Skeletal muscle satellite cell (primary cell): ENCODE measurements around the gene TBCD.
A peak's percentile ranks its signal among the peaks of the same experiment; 100 is the strongest.
"Not testable (repeated sequence)": the region's sequence is repeated elsewhere in the genome, so short reads cannot be mapped to it uniquely, and the experiment has no call there.

Source experiments
- H3K27me3 ChIP-seq: 2 replicates; pipeline ENCODE4 v1.7.0; 2013; ENCODE audit warnings: low read length; ENCODE audit not compliant: control insufficient read depth, insufficient read depth
- H3K36me3 ChIP-seq: 2 replicates; pipeline ENCODE4 v1.7.0; 2013; ENCODE audit warnings: mild to moderate bottlenecking, control low read depth, low read length; ENCODE audit not compliant: insufficient read depth
- H3K4me1 ChIP-seq: 2 replicates; pipeline ENCODE4 v1.7.0; 2013; ENCODE audit warnings: low read length; ENCODE audit not compliant: control insufficient read depth, insufficient read depth
- H3K4me2 ChIP-seq: 2 replicates; pipeline ENCODE4 v1.7.0; 2013; ENCODE audit warnings: mild to moderate bottlenecking, low read length
- H3K4me3 ChIP-seq: 2 replicates; pipeline ENCODE4 v1.7.0; 2013; ENCODE audit warnings: low read length
- H3K9ac ChIP-seq: 2 replicates; pipeline ENCODE4 v1.7.0; 2013; ENCODE audit warnings: mild to moderate bottlenecking, low read depth, low read length, moderate library complexity
- H3K9me3 ChIP-seq: replicated peaks from 2 replicates; pipeline ENCODE4 v1.7.0; 2013; ENCODE audit warnings: mild to moderate bottlenecking, control low read depth, low read length

TBCD gene

DNA sequence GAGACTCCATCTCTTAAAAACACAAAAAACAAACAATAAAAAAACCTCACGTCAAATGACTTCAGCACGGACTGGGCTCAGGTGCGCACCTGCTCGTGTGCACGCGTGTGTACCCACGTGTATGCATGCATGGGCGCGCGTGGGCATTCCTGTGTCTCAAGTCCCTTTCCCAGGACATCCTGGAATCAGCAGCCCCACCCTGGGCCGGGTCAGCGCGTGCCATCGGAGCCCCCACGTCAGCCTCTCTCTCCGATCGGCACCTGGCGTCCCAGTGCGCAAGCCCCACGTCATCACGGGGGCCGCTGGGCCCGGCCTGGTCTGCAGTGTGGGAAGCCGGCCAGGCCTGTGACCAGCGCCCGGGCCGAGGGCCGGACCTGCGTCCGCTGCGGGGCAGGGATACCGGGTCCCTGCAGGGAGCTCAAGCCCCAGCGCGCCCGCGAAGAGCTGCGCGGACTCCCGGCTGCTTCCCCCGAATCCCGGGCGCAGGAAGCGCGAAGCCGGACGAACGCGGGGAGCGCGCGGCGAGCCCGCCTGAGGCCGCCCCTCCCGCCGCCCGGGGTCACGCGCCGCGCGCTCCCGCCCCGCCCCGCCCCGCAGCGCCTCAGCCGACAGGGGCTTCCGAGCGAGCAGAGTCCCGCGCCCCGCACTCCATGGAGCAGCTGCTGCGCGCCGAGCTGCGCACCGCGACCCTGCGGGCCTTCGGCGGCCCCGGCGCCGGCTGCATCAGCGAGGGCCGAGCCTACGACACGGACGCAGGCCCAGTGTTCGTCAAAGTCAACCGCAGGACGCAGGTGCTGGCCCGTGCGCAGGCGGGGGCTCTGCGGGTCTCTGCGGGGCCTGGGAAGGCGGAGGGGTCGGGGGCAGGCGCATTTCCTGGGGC is 16.6 kb upstream of the TBCD start, which contains the start of gene FN3K:
Gene FN3K, plus strand, starts transcription at position 629 of the 880 bp plus-strand sequence. Its CDS starts 22 bp downstream, at position 651.
- H3K36me3 ChIP-seq = peaks cover 10% of the 10 kb centered on the region
- H3K4me2 ChIP-seq = peak within 1 kb of the TSS; percentile 95
- peak within 1 kb of the TSS; percentile 68 for H3K9ac ChIP-seq
- no peaks in the 10 kb centered on the region for H3K27me3 ChIP-seq
- peak within 1 kb of the TSS; percentile 79 for H3K4me3 ChIP-seq
- H3K9me3 ChIP-seq = no peaks in the 10 kb centered on the region
- peaks cover 2% of the 10 kb centered on the region for H3K4me1 ChIP-seq

DNA sequence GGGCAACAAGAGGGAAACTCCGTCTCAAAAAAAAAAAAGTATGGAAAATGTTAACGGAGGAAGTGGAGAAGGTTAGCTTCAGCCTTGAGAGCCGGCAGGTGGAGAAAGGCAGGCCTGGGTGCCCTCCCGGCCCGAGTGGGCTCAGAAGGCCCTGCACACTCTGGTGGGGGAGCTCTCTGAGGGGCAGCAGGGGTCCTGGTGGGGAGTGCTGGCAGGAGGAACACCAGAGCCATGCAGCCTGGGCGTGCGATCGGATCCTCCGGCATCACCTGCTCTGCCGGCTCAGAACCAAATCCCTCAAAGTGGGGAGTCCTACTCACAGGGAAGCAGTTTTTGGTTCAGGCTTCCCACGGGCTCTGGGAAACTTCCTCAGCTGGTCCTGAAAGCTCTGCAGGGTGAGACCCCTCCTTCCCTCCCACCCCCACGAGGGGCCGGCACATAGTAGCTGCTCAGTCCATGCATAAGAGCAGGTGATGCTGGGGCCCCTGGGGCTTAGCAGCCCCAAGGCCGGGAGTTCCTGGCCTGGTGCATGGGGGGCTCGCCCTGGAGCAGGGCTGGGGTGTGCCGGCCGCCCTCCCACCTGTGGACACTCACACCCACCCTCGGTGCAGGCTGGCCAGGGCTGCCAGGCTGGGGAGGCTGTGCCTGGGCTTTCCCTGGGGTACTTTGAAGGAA is 15.2 kb upstream of the TBCD start:
- H3K4me1 ChIP-seq = peaks cover 2% of the 10 kb centered on the region
- H3K4me2 ChIP-seq = no peak overlapping the region
- no peak overlapping the region for H3K9ac ChIP-seq
- H3K4me3 ChIP-seq = no peak overlapping the region
- H3K9me3 ChIP-seq = peaks cover 6% of the 10 kb centered on the region
- no peaks in the 10 kb centered on the region for H3K27me3 ChIP-seq
- peaks cover 22% of the 10 kb centered on the region for H3K36me3 ChIP-seq

DNA sequence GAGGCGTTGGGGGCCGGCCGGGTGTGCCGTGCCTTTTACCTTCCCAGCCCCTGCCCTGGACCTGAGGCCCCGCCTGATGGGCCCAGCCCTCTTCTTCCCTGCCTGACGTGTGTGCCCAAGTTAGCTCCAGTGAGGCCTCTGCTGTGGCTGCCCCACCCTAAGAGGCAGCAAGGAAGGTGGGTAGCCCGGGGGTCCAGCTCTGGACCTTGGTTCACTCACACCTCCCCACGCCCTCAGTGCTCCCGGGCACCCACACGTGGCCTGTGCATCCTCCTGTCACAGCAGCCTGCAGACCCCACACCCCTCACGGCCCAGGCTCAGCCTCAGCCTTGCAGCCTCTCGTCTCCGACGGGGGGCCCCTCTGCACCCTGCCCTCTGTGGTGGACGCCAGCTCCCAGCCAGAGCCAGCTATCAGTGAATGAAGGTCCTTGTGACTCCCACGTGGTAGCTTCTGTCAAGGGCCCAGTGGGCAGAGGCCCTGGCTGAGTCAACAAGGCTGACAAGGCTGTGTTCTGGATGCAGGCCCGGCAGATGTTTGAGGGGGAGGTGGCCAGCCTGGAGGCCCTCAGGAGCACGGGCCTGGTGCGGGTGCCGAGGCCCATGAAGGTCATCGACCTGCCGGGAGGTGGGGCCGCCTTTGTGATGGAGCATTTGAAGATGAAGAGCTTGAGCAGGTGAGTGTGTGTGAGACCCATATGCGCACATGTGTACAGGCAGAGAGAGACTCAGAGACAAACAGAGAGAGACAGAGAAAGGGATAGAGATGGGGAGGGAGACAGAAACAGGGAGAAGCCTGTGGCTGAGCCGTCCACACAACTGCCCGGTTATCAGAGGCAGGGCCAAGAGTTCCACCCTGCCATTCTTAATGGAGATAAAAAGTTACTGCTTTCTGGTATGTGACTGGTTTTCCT is 13.6 kb upstream of the TBCD start:
- H3K9me3 ChIP-seq = peaks cover 6% of the 10 kb centered on the region
- H3K27me3 ChIP-seq = no peaks in the 10 kb centered on the region
- H3K4me1 ChIP-seq = peaks cover 2% of the 10 kb centered on the region
- H3K36me3 ChIP-seq = peaks cover 16% of the 10 kb centered on the region
- H3K4me3 ChIP-seq = no peak overlapping the region
- H3K9ac ChIP-seq = no peak overlapping the region
- H3K4me2 ChIP-seq = no peak overlapping the region

DNA sequence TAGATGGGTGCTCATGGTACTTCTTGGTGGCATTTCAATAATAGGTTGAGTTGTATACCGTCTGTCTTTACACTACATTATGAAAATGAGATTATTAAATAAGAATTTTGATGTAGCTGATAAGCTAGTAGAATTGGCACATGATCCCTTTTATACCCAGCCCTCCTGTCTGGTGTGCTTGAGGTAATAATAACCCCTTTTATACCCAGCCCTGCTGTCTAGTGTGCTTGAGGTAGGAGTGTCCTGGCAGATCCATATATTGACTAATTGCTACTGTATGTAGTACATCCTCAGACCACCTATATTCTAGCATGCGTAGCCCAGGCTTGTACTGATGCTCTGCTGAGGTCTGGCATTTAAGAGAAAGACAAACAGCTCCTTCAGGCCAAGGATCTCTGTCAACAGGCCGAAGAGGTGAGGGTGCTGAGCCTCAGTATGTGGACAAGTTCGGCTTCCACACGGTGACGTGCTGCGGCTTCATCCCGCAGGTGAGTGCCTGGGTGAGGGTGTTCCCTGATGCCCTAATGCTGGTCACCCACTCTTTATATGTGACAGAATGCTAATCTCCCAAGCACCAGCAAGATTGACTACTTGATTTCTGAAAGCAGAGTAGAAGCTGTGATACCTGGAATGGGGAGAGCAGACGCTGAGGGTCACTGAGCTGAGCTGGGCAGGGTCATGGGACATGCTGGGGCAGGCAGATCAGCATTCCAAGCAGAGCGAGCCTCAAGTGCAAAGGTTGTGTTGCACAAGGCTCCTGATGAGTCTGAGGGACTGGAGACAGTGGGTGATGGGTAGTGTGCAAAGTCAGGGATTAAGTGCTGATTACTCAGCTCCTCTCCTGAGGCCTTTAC is 10.7 kb upstream of the TBCD start:
- Histone ChIP-seq H3K4me2 (no peak overlapping the region), H3K36me3 (peaks cover 12% of the 10 kb centered on the region), H3K4me3 (no peak overlapping the region), H3K9ac (no peak overlapping the region), H3K27me3 (no peaks in the 10 kb centered on the region), H3K4me1 (no peaks in the 10 kb centered on the region), H3K9me3 (peaks cover 6% of the 10 kb centered on the region)

DNA sequence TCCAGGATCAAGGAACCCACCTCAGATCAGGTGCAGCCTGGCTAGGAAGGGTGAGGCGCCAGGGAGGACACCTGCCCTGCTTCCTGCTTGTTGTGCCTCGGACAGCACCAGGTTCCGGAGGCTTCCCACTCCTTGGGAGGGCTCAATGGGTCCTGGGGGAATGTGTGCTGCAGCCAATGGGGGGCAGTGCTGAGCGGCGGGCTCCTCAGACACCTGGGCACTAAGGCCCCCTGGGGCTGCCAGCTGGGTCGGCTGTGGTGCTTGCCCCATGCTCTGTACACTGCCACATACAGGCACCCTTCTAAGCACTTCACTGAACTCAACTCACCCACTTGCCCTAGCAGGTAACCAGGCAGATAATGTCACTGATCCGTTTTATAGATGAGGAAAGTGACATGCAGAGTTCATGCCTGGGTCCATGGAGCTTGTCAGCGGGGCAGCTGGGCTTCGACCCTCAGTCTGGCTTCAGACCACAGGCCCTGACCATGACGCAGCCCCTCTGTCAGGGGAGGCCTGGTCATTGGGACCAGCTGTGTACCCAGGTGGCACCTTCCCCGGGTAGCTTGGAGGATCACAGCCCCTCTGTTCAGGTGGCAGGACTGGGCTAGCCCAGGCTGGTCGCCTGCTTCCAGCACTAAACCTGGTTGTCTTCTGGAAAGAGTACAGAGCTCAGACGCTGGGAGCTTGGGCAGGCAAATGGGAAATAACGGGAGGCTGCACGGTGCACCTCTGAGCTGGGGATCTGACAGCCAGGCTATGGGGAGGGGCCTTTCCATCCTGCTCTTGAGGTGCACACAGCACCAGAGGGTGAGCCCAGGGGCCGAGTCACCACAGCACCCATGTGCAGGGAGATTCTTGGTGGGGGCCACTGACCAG is 8.3 kb upstream of the TBCD start:
- peaks cover 12% of the 10 kb centered on the region for H3K36me3 ChIP-seq
- no peaks in the 10 kb centered on the region for H3K27me3 ChIP-seq
- no peak overlapping the region for H3K4me2 ChIP-seq
- H3K9ac ChIP-seq = no peak overlapping the region
- H3K9me3 ChIP-seq = peaks cover 6% of the 10 kb centered on the region
- H3K4me1 ChIP-seq = no peaks in the 10 kb centered on the region
- no peak overlapping the region for H3K4me3 ChIP-seq

DNA sequence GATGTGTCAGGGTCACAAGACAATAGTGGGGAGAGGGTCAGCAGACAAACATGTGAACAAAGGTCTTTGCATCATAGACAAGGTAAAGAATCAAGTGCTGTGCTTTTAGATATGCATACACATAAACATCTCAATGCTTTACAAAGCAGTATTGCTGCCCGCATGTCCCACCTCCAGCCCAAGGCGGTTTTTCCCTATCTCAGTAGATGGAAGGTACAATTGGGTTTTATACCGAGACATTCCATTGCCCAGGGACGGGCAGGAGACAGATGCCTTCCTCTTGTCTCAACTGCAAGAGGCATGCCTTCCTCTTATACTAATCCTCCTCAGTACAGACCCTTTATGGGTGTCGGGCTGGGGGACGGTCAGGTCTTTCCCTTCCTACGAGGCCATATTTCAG is 7.1 kb upstream of the TBCD start:
- not testable (repeated sequence) for H3K4me2 ChIP-seq, H3K27me3 ChIP-seq, H3K4me3 ChIP-seq, H3K9me3 ChIP-seq, H3K4me1 ChIP-seq, H3K9ac ChIP-seq
- H3K36me3 ChIP-seq = peaks cover 12% of the 10 kb centered on the region

DNA sequence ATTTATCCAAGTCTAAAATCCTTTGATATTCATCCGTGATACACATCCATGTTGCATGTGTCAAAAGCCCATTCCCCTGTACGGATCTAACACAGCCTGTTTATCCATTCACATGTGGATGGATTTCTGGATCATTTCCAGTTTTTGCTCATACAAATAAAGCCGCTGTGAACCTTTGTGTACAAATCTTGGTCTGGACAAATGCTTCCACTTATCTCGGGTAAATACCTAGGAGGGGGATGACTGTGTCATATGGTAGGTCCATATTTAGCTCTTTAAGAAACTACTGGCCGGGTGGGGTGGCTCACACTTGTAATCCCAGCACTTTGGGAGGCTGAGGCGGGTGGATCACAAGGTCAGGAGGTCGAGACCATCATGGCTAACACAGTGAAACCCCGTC is 6.3 kb upstream of the TBCD start:
- Histone ChIP-seq H3K4me1 (no peaks in the 10 kb centered on the region), H3K4me2 (no peak overlapping the region), H3K9me3 (peaks cover 6% of the 10 kb centered on the region), H3K4me3 (no peak overlapping the region), H3K36me3 (peaks cover 10% of the 10 kb centered on the region), H3K9ac (no peak overlapping the region), H3K27me3 (no peaks in the 10 kb centered on the region)

DNA sequence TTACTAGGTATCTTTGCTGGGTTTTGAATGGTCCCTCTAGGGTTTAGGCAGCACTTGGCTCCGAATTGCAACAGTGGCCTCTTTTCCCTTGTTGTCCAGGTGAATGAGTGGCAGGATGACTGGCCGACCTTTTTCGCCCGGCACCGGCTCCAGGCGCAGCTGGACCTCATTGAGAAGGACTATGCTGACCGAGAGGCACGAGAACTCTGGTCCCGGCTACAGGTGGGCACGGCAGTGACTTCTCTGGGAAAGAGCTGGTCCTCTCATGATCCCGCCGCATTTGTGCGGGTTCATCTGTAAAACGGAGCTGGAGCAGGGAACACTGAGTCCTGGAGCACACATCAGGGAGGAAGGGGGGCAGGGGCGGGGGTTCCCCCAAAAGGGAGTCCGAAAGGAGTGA is 3.1 kb upstream of the TBCD start:
- no peaks in the 10 kb centered on the region for H3K27me3 ChIP-seq
- no peak overlapping the region for H3K4me3 ChIP-seq
- no peaks in the 10 kb centered on the region for H3K36me3 ChIP-seq
- no peak overlapping the region for H3K4me2 ChIP-seq
- H3K4me1 ChIP-seq = peaks cover 6% of the 10 kb centered on the region
- no peaks in the 10 kb centered on the region for H3K9me3 ChIP-seq
- no peak overlapping the region for H3K9ac ChIP-seq

DNA sequence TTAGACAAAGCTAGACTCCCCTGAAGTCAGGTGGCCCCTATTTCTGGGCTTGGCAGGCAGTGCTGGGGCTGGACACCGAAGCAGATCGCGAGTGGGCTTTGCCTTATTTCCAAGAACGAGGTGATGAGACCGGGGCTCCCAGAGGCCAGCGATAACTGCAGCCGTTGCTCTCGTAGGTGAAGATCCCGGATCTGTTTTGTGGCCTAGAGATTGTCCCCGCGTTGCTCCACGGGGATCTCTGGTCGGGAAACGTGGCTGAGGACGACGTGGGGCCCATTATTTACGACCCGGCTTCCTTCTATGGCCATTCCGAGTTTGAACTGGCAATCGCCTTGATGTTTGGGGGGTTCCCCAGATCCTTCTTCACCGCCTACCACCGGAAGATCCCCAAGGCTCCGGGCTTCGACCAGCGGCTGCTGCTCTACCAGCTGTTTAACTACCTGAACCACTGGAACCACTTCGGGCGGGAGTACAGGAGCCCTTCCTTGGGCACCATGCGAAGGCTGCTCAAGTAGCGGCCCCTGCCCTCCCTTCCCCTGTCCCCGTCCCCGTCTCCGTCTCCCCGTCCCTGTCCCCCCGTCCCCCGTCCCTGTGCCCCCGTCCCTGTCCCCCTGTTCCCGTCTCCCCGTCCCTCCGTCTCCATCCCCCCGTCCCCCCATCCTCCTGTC is 1.5 kb upstream of the TBCD start:
- no peak overlapping the region for H3K9ac ChIP-seq
- no peaks in the 10 kb centered on the region for H3K36me3 ChIP-seq
- H3K4me2 ChIP-seq = no peak overlapping the region
- H3K27me3 ChIP-seq = no peaks in the 10 kb centered on the region
- H3K4me1 ChIP-seq = peaks cover 9% of the 10 kb centered on the region
- H3K9me3 ChIP-seq = no peaks in the 10 kb centered on the region
- H3K4me3 ChIP-seq = no peak overlapping the region
